ENCODE measurements around the gene ERVH48-1.
"Not testable (repeated sequence)": the region's sequence is repeated elsewhere in the genome, so short reads cannot be mapped to it uniquely, and the experiment has no call there.

ERVH48-1 gene

DNA sequence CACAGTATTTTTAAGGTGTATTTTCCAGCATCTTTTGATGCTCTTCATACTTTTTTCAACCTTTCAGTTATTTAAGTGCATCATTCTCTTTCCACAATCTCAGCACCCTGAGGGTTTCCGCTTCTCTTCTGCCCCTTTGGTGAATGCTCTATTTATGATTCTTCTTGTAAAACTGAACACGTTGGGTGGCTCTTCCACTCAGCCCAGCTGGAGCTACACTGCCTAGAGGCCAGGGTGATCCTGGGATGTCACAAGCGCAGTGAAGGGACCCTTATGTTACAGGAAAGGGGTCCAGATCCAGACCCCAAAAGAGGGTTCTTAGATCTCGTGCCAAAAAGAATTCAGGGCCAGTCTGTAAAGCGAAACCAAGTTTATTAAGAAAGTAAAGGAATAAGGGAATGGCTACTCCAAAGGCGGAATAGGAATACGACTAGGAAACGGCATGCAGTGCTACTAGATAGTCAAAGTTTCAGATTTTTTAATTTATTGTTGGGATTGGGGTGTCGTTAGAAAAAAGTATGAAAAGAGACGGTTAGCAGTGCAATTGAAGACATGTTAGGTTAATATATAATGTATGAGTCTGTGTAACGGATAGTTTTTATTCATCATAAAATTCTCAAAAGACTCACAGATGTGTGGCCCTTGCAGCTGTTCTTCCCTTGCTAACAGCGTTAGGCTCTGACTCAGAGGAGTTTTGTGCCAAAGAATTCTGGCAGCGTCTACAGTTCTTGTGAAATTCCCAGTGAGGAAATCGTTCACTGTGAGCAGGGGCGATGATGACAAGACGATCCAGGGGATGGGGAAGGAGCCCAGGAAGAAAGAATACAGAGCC is 14.4 kb upstream of the ERVH48-1 start:
- peak; percentile 98 for DNase-seq

DNA sequence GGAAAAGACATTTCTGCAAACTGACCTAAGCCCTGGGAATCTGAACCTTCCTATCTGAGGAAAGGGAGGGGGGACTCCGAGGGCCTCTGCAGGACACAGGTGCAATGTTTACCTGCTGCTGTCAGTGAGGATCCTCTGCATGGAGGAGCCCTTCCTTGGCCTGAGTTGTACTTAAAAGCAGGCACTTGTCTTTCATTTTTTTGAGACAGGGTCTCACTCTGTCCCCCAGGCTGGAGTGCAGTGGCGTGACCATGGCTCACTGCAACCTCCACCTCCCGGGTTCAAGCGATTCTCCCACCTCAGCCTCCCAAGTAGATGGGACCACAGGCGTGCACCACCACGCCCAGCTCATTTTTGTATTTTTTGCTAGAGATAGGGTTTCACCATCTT is 13.2 kb upstream of the ERVH48-1 start:
- not testable (repeated sequence) for DNase-seq

DNA sequence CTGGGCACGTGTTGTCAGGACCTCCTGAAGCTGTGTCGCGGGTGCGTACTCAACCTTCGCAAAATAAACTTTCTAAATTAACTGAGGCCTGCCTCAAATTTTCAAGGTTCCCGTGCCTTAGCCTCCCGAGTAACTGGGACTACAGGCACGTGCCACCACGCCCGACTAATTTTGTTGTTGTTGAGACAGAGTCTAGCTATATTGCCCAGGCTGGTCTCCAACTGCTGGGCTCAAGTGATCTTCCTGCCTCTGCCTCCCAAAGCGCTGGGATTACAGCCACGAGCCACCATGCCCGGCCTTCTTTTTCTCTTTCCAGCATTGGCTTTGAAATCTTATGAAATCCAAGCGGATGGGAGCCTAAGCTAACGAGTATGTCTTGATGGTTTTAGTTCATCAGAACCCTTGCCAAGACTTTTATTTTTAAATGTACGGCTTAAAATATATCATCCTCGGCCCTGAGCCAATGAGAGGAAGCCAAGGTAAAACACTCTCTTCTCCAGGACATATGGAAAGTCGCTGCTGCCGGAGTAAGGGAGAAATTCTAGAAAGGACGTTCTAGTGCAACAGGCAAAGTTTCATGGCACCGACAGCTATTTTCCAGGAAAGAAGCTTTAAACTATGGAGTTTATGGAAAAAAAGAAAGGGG is 12.7 kb upstream of the ERVH48-1 start:
- peak; percentile 48 for DNase-seq

DNA sequence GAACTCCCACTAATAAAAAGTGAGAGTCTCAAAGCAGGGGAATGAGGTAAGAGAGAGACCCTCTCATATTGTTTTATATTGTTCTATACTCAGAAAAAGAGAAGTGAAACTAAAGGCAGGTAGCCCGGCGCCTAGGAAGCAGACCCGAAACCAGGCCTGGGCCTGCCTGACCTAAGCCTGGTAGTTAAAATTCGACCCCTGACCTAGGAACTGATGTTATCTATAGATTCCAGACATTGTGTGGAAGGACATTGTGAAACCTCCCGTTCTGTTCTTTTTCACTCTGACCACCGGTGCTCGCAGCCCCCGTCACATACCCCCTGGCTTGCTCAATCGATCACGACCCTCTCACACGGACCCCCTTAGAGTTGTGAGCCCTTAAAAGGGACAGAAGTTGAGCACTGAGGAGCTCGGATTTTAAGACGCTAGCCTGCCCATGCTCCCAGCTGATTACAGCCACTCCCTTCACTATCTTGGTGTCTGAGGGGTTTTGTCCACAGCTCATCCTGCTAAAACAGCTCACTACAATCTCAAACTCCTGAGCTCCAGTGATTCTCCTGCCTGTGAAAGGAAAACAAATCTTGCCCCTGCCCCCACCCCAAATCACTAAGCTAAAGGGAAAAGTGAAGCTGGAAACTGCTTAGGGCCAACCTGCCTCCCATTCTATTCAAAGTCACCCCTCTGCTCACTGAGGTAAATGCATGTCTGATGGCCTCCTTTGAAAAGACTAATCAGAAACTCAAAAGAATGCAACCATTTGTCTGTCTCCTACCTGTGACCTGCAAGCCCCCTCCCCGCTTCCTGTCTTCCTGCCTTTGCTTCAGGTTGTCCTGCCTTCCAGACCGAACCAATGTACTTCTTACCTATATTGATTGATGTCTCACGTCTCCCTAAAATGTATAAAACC is 11.9 kb upstream of the ERVH48-1 start:
- DNase-seq, result not testable (repeated sequence)

DNA sequence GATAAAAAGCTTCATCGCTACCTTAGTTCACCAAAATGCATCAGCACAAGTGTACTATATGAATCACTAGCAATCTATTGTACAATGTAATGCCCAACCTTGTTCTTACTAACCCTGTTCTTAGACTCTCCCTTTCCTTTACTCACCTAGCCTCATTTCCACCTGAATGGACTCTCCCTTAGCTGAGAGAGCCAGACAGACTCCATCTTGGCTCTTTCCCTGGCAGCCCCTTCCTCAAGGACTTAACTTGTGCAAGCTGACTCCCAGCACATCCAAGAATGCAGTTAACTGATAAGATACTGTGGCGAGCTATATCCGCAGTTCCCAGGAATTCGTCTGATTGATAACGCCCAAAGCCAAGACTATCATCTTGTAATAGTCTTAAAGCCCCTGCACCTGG is 10.9 kb upstream of the ERVH48-1 start:
- not testable (repeated sequence) for DNase-seq

DNA sequence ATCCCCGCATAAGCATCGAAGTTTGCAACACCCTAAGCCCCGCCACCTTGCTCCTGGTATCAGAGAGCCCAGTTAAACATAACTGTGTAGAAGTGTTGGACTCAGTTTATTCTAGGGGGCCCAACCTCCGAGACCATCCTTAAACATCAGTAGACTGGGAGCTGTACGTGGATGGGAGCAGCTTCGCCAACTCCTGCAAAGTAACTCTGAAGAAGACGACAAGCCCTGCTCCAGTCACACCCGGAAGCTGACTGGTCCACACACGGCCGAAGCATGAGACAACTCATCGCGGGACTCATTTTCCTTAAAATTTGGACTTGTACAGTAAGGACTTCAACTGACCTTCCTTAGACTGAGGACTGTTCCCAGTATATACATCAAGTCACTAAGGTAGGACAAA is 8.5 kb upstream of the ERVH48-1 start:
- DNase-seq, result not testable (repeated sequence)

DNA sequence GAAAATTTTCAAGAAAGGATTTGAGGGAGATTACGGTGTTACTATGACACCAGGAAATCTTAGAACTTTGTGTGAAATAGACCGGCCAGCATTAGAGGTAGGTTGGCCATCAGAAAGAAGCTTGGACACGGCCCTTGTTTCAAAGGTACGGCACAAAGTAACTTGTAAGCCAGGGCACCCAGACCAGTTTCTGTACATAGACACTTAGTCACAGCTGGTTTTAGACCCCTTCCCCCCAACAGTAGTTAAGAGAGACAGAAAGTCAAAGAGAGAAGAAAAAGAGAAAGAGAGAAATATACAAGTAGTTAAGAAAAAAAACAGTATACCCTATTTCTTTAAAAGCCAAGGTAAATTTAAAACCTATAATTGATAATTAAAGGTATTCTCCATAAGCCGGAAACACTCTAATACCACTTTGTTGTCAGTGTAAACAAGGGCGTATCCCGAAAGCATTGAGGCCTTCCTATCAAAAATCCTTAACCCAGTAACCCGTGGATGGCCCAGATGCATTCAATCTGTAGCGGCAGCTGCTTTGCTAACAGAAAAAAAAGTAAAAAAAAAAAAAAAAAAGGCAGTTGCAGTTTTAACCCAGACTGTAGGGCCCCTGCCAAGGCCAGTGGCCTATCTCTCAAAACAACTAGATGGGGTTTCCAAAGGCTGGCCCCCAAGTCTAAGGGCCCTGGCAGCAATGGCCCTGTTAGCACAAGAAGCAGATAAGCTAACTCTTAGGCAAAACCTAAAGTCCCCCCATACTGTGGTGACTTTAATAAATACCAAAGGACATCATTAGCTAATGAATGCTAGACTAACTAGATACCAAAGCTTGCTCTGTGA is 7.9 kb upstream of the ERVH48-1 start:
- DNase-seq, result not testable (repeated sequence)

DNA sequence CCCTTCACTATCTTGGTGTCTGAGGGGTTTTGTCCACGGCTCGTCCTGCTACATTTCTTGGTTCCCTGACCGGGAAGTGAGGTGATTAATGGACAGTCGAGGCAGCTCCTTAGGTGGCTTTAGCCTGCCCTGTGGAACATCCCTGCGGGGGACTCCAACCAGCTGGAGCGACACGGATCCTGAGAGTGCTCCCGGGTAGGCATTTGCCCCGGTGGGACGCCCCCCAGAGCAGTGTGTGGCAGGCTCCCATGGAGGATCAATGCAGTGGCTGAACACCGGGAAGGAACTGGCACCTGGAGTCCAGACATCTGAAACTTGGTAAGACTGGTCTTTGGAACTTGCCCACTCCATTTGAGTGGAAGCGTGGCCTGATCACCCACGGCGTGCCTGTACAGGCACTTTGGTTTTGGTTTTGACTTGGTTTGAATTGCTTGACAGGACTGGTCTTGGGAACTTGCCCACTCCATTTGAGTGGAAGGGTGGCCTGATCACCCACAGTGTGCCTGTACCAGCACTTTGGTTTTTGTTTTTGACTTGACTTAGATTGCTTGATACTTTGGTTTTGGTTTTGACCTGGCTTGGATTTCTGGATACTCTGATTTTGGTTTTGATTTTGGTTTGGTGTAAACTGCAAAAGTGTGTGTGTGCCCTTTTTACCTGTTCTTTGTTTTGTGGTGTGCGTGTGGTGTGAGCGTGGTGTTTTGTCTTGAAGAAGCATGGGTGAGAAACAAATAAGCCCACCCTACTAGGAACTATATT is 7.1 kb upstream of the ERVH48-1 start:
- not testable (repeated sequence) for DNase-seq

DNA sequence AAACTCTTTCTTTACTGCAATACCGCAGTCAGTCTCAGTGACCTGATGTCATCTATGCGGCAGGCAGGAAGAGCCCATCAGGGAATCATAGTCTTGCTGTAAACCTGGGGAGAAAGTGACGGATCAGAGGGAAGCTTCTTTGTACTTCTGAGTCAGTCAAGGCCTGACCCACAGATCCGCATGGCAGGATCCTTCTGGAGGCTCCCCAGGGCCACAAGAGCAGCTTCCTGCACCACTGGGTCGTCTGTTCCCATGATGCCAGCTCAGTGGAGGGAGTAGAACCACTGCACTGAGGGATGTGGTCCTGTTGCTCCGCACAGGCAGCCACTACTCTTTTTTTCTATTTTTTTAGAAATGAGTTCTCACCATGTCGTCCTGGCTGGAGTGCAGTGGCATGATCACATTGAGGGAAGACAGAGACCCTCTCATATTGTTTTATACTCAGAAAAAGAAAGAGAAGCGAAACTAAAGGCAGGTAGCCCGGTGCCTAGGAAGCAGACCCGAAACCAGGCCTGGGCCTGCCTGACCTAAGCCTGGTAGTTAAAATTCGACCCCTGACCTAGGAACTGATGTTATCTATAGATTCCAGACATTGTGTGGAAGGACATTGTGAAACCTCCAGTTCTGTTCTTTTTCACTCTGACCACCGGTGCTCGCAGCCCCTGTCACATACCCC is 6.3 kb upstream of the ERVH48-1 start:
- no peak for DNase-seq

DNA sequence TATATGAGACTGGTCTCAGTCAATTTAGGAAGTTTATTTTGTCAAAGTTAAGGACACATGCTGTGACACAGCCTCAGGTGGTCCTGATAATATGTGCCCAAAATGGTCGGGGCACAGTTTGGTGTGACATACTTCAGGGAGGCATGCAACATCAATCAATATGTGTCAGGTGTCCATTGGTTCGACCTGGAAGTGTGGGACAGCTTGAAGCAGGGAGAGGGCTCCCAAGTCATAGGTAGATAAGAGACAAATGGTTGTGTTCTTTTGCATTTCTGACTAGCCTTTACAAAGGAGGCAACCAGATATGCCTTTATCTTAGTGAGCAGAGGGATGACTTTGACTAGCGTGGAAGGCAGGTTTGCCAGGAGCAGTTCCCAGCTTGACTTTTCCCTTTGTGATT is 4.5 kb upstream of the ERVH48-1 start:
- no peak for DNase-seq

DNA sequence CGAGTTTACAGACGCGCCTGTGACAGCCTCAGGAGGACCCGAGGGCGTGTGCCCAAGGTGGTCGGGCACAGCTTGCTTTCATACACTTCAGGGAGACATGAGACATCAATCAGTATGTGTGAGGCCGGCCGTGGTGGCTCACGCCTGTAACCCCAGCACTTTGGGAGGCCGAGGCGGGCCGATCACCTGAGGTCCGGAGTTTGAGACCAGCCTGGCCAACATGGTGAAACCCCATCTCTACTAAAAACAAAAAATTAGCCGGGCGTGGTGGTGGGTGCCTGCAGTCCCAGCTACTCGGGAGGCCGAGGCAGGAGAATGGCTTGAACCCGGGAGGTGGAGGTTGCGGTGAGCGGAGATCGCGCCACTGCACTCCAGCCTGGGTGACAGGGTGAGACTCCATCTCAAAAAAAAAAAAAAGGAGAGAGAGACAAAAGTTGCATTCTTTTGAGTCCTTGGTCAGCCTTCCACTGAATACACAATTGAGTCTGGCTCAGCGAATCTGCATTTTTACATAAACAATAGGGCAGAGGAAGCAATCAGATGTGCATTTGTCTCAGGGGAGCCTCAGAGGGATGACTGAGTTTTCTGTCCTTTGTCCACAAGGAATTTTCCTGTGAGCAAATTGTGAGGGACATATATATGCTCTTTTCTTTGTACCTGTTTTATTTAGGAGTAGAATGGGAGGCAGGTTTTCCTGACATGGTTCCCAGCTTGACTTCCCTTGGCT is 2.2 kb upstream of the ERVH48-1 start:
- not testable (repeated sequence) for DNase-seq

DNA sequence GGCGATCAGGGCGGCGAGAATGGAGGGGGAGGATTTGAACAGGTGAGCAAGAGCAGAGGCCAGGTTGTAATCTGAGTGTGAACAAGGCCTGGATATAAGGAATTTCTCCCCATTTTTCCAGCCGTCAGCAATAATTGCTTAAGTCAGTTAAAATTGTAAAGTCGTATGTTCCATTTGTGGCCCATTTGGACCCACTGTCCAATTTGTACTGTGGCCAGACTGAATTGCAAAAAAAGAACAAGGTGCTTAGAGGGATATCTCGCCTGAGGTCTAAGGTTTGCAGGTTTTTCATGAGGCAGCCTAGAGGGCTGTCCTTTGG is 1.0 kb downstream of the ERVH48-1 start:
- no peak for DNase-seq

DNA sequence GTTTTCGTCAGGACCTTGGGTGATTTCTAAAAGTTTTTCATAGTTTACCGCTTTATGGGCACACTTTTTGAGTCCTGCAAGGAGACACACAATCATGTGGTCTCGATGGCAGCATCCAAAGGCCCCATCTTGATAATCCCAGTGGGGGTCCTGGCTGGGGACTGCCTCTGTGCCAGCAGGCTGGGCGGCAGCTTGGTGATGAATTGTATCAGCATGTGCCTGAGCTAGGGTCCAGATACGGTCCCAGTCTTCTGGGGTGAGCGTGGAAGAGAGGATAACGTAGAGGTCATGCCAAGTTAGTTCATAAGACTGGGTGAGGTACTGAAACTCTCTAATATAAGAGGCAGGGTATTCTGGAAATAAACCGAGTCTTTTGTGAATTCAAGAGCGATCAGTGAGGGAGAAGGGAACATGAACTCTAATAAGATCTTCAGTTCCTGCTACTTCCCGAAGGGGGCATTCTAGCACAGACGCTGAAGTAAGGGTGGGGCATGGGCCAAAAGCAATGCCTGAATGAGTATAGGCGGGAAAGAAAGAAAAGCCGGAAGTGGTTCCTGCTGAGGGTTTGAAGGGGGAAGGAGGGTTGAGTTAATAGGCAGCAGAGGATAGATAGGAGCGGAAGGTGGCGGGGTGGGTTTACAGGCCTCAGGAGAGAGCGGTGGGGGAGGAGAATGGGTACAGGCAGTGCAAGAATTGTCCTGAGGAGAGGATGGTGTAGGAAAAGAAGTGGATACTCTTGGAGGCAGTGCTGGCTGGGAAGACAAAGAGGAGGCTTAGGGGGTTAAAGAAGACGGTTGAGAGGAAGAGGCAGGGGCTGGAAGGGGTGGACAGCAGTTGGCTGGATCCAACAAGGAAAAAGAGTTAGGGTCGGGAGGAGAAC is 1.6 kb downstream of the ERVH48-1 start:
- peak; percentile 93 for DNase-seq

DNA sequence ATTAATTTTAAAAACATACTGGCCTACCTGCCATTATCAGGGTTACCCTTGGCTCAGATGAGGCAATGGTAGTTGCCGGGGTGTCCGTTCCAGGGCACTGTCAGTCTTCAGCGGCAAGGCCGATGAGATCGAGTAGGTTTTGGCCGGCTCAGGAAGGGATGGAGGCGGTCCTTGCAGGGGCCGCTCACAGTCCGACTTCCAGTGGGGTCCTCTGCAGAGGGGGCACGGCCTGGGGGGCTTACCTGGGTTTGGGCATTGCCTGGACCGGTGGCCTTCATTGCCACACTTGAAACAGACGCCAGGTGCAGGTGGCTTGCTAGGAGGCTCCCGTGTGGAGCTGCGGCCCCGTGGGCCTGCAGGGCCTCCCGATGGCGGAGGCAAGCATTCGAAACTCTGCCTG is 2.5 kb downstream of the ERVH48-1 start:
- DNase-seq, result no peak

DNA sequence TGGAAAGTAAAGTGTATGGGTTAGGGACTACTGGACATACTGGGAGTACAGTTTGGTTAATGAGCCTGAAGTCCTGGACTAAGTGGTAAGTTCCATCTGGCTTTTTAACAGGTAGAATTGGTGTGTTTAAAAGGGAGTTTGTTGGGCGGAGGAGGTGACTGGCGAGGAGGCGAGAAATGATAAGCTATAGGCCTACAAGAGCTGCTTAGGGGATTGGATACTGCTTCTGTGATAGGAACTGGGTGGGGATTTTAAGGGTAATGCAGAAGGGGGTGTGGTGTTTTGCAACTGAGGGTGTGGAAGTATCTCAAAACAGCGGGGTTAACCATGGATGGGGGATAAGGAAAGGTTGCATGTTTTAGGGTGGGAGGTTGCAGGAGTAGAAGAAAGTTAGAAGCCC is 3.5 kb downstream of the ERVH48-1 start:
- no peak for DNase-seq

DNA sequence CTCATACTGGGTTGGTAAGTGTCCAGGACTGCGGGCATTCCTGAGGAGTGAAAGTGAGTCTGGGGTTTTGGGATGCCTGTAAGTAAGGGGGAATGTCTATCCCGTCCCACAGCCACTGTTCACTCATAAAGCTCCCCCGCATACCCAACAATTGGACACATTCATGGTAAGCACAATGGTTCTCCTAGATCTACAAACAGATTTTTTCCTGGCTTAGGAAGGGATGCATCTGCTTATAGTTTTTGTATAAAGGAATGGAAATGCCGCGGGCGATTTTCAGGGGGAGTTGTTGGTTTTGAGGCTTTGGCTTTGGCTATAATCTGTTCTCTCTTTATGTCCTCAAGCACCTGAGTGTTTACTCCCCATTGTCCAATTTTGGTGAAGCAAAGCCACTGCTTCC is 7.1 kb downstream of the ERVH48-1 start:
- no peak for DNase-seq

DNA sequence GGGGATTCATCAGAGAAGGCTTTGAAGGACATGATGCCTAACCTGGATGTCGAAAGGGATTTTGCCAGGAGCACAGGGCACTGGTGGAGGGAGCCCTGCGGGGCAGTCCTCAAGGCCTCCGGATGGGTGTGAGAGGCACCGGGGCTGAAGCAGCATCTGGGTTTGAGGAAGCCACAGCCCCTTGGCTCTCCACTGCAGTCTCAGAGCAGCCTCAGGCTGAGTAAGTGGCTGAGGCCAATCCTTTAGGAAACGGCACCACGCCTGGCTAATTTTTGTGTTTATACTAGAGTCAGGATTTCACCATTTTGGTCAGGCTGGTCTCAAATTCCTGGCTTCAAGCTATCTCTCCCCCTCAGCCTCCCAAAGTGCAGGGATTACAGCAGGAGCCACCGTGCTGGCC is 12.0 kb downstream of the ERVH48-1 start:
- DNase-seq, result no peak

DNA sequence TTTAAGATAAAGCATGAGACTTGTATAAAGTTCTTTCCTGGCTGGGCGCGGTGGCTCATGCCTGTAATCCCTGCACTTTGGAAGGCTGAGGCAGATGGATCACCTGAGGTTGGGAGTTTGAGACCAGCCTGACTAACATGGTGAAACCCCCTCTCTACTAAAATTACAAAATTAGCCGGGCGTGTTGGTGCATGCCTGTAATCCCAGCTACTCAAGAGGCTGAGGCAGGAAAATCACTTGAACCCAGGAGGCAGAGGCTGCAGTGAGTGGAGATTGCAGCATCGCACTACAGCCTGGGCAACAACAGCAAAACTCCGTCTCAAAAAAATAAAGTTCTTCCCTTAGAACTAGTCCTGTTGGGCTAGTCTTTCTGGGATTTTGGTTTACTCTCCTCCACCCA is 13.5 kb downstream of the ERVH48-1 start:
- DNase-seq, result not testable (repeated sequence)

DNA sequence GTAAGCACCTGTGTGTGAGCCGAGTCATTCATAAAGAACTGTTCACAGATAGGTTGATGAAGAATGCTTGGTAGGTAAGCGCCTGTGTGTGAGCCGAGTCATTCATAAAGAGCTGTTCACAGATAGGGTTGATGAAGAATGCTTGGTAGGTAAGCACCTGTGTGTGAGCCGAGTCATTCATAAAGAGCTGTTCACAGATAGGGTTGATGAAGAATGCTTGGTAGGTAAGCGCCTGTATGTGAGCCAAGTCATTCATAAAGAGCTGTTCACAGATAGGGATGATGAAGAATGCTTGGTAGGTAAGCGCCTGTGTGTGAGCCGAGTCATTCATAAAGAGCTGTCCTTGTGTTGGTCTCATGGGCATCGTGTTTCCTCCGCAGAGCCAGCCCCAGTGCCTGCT is 16.9 kb downstream of the ERVH48-1 start:
- DNase-seq, result not testable (repeated sequence)
